ENCODE results near the gene LTBP4. TPM values are rescaled to one million over a fixed set of nuclear protein-coding genes. Genes with fewer than 3 reads are reported as not detected.

LTBP4 gene
- total and polyA plus RNA-seq, 2 of the 13 experiments (the other 11 are each of a cell fraction or from before 2014, with no cell fraction given), result 0.86 to 2.3 TPM

DNA sequence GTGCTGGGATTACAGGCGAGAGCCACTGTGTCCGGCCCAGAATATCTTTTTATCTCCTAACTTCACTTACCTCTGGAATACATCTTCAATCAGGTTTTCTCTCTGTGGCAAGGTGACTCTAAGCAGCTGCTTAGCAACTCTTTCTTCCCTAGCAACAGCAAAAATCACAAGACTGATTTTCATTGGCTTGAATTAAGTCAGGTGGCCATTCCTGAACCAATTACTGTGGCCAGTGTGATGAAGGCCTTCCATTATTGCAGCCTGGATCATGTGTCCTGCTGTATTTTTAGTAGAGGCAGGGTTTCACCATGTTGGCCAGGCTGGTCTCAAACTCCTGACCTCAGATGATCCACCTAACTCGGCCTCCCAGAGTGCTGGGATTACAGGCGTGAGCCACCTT, 9.0 kb upstream of the LTBP4 start (continued):
- TF ChIP-seq NR1H2 (CRISPR knock-in tag; IDR thresholded peaks at IDR 0.05; ENCODE audit: borderline replicate concordance, low read depth) (no peak), MED13 (CRISPR knock-in tag; IDR thresholded peaks at IDR 0.05) (no peak)

DNA sequence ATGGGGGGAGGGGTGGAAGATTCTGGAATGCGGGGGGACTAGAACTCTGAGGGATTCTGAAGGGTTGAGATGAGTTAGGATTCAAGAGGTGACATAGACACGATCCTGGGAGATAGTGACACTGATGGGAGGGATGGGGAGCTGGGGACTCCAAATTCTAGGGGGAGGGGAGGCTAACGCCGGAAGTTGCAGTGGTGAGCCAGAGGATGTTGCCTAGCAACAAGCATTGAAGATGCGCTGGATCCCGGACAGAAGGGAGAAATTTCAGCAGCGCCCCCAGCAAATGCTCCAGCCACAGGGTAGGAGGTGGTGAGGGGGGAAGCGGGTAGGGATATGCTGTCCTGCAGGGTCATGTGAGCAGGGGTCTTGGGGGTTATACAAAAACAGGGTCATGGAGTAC, 6.9 kb upstream of the LTBP4 start:
- no peaks in the 10 kb centered on the region for H3K79me2 ChIP-seq (ENCODE audit: insufficient read depth, low read length)
- H3K4me2 ChIP-seq (ENCODE audit: low read depth, low read length), result no peak overlapping the region
- no peak overlapping the region for H3K4me3 ChIP-seq (replicated peaks in 1 of 3; ENCODE audit: insufficient read depth in 1 of 3, low read depth in 2 of 3, low read length in 3 of 3)
- WGBS (ENCODE audit: low lambda C conversion rate), result 7% methylated on average over 8 of the region's 8 CpGs
- no peaks in the 10 kb centered on the region for H3K9me3 ChIP-seq (ENCODE audit: low read length)
- POLR2A ChIA-PET, result interaction anchor here (0.7 kb wide), 2 partner anchors 10 to 24 kb away, joined by 3 read pairs; no protein-coding TSS in a partner anchor
- H3K4me1 ChIP-seq (ENCODE audit: insufficient read depth, low read length), result peaks cover 13% of the 10 kb centered on the region
- CTCF ChIA-PET (ENCODE audit: low intra/inter-chr PET ratio, low total read pairs), result no interaction called here
- no peak overlapping the region for H3K9ac ChIP-seq (ENCODE audit: insufficient read depth, low read depth, low read length)
- H3K27ac ChIP-seq (ENCODE audit: extremely low read length, insufficient read depth, low read length), result no peak overlapping the region
- intact Hi-C loops (cut with micrococcal nuclease; ENCODE audit: unreplicated experiment) (no loop called here), in situ Hi-C loops (cut with HindIII; ENCODE audit: extremely low pct_ligation_motif_present, low pct_unique_long_range_greater_than_20kb) (no loop called here)
- ATAC-seq (no peak), DNase-seq (ENCODE audit: low spot score) (no peak), FAIRE-seq (no peak)
- no peak overlapping the region for H2AFZ ChIP-seq (ENCODE audit: low read length)
- BruUV-seq (replicated peaks), result no TSS peak
- peaks cover 3 to 25% of the 10 kb centered on the region in 2 experiments; a peak in 3 of 5 replicates for H3K27me3 ChIP-seq (ENCODE audit: control insufficient read depth in 1 of 2, insufficient read depth in 2 of 2, low read length in 2 of 2)
- H3K36me3 ChIP-seq (replicated peaks in 1 of 2; ENCODE audit: control insufficient read depth in 1 of 2, insufficient read depth in 2 of 2, low read length in 2 of 2), result no peaks in the 10 kb centered on the region
- H4K20me1 ChIP-seq (ENCODE audit: insufficient read depth, low read length), result peaks cover 4% of the 10 kb centered on the region; the same call in 1 of the 2 replicates
- TF ChIP-seq NFE2 (CRISPR knock-in tag; IDR thresholded peaks at IDR 0.05) (no peak), DR1 (CRISPR knock-in tag; IDR thresholded peaks at IDR 0.05) (no peak), KLF11 (CRISPR knock-in tag; IDR thresholded peaks at IDR 0.05) (no peak), ZNF326 (CRISPR knock-in tag; IDR thresholded peaks at IDR 0.05; ENCODE audit: borderline replicate concordance) (no peak), ZNF143 (CRISPR knock-in tag; IDR thresholded peaks at IDR 0.05) (no peak), THAP11 (CRISPR knock-in tag; IDR thresholded peaks at IDR 0.05) (no peak), KLF13 (CRISPR knock-in tag; IDR thresholded peaks at IDR 0.05) (no peak), ZNF432 (CRISPR knock-in tag; IDR thresholded peaks at IDR 0.05; ENCODE audit: borderline replicate concordance) (no peak), RFX5 (IDR thresholded peaks at IDR 0.05; ENCODE audit: low read depth, low read length) (no peak), ZNF546 (CRISPR knock-in tag; conservative IDR thresholded peaks at IDR 0.05) (no peak), ZNF678 (CRISPR knock-in tag; IDR thresholded peaks at IDR 0.05) (no peak), XRCC5 (optimal IDR thresholded peaks at IDR 0.05; ENCODE audit: low read length) (no peak), ELF3 (CRISPR knock-in tag; IDR thresholded peaks at IDR 0.05) (no peak), REL (CRISPR knock-in tag; conservative IDR thresholded peaks at IDR 0.05) (no peak)
- TF ChIP-seq, protein P1, sequence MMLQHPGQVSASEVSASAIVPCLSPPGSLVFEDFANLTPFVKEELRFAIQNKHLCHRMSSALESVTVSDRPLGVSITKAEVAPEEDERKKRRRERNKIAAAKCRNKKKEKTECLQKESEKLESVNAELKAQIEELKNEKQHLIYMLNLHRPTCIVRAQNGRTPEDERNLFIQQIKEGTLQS (CRISPR knock-in tag; IDR thresholded peaks at IDR 0.05), result no peak

Data from HepG2 (cell line).